HG03196 (cell line): ENCODE results near the gene TEAD3.
A peak's percentile ranks its signal among the peaks of the same experiment; 100 is the strongest.

Experiments used
- ATAC-seq: cut with Tn5 transposase; IDR thresholded peaks from one replicate; pipeline ENCODE4 v1.9.1; 2021; ENCODE audit not compliant: unreplicated experiment

The TEAD3 gene

DNA sequence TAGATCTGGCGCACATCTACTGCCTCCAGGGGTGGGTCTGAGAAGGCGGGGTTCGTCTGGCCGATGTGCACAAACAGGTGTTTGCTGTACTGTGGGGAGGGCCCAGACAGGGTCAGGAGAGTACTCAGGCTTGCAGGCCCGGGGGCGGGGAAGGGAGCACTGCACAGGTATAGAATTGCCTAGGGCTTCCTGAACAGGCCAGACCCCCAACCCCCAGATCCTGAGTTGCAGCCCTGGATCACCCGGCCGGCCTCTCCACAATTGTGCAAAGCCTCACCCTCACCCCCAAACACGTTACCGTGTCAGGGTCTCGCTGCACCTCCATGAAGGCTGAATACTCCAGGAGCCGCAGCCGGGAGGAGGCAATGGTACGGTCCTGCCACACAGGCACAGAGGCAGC is 20.9 kb downstream of the TEAD3 start:
- ATAC-seq: no peak

DNA sequence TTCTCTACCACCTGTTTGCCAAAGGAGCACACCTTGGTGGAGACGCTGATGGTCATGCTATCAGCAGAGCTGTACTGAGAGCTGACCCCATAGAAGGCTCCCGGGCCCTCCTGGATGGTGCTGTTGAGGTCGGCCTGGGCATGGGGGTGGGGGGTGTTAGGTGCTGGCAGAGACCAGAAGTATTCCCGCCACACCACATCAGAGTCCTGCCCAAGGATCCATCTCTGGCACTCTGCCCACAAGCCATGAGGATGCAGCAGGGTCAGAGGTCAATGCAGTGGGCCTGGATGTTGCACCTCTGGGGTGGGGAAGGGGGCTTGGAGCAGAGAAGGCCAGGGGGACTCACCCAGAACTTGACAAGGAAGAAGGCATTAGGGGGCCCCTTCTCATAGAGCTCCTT is 21.3 kb downstream of the TEAD3 start:
- ATAC-seq: no peak

DNA sequence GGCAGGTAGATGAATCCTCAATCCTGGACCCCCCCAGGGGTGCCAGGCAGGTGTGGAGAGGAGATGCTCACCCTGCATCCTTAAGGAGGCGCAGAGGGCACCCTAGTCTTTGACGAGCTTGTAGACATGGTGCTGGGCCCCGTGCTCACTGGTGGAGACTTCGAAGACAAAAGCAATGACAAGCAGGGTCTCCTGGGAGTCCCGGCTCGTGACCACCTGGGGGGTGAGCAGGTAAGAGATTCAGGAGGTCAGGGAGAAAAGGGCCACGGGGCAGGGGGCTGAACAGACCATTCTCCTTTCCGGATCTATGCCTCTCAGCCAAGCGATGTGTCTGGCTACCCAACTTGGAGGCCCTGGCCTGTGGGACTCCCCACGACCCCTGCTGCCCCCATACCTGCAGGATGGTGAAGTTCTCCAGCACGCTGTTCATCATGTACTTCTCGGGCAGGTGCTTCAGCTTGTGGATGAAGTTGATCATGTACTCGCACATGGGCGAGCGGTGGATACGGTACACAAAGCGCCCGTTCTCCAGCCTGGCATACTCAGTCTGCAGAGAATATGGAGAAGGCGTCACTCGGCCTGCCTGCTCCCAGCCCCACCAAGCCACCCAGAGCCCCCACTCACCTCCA is 21.8 kb downstream of the TEAD3 start:
- no peak for ATAC-seq

DNA sequence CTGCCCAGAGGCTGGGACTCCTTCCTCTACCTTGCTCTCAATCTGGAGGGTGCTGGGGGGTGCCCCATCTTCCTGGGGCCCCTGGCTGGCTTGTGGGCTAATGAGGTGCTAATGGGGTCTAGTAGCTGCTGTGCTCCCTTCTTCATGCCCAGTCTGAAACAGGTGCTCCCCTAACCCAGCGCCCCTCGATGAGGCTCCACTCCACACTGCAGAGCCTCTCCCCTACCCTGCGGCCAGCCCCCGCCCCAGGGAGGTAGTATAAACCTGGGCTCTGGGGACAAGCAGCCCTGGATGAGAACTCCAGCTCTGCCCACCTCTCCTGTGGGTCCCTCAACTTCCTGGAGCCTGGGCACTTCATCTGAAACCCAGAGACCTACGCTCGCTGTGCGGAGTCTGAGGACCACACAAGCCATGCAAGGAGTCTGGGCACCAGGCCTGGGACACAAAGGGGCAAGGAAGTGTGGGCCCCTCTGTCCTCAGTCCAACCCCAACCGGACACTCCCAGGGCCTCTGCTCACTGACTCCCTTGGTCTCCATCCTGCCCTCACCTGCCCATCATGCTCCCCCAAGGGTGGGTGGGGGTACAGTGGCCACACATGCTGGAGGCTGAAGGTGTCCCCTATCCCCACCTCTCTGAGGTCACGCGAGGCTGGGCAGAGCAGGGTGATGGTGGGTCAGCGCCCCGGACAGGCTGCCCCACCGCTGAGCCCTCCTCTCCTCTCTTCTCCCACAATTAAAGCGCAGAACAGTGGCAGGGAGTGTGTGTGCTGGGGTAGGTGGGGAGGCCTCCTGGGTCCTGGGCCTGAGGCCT is 22.5 kb downstream of the TEAD3 start:
- ATAC-seq: no peak

DNA sequence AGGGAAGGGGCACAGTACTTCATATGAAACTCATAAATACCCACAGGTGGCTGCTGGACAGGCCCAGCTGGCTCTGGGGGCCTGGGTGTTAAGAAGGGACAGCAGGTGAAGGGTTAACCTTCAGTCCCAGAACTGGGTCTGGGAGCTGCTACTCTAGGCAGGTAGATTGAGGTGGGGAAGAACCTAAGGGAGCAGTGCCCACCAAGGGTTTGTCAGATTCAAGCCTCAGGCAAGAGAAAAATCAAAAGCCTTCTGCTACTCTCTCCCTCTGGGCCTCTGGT is 23.1 kb downstream of the TEAD3 start:
- ATAC-seq: no peak

DNA sequence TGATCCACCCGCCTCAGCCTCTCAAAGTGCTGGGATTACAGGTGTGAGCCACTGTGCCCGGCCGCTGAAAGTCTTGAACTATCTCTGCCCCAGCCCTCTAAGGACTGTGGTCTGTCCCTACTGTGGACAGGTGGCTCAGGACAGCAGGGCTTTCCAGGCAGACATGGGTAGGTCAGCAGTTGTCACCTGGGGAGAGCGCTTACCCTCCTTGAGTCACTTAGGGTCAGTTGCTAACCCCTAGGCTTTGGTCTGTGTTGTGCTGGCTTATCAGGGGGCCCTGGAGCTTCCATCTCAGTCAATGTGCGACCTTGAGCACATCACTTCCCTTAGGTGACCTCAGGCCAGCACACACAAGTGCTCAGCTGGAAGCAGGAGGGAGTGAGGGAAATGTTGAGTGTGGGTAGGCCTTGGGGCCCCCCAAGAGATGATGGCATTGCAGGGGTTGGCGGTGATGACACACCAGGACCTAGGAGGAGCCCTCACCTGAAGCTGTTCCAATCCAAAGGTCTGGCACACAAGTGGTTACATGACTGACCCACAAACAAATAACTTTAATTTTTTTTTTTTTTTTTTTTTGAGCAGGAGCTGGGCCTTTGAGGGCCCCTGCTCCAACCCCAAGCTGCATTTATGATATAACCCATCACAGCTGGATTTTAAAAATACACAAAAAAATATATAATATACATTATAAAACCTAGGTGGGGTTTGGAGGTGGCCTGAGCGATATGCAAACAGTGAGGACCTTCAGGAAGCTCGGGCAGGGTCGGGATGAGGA is 23.6 kb downstream of the TEAD3 start:
- no peak for ATAC-seq

DNA sequence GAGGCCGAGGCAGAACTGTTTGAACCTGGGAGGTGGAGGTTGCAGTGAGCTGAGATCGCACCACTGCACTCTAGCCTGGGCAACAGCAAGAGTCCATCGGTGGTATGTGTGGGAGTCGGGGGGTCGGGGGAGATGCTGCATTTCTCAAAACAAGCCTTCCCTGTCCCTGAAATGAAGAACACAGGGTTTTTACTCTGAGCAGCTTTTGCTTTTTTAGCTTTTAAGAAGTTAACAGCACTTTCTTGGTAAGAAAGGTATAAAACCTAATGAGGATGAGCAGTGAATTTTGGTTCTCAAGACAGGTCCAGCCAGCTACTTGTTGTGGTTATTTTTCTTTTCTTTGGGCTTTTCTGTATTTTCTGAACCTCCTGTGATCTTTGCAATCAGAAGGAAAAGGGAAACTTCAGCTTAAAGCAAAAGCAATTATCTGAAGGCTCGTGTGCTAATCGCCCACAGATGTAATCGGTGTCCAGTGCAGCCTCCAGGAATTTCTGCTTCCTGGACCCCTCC is 25.0 kb downstream of the TEAD3 start:
- ATAC-seq: no peak

DNA sequence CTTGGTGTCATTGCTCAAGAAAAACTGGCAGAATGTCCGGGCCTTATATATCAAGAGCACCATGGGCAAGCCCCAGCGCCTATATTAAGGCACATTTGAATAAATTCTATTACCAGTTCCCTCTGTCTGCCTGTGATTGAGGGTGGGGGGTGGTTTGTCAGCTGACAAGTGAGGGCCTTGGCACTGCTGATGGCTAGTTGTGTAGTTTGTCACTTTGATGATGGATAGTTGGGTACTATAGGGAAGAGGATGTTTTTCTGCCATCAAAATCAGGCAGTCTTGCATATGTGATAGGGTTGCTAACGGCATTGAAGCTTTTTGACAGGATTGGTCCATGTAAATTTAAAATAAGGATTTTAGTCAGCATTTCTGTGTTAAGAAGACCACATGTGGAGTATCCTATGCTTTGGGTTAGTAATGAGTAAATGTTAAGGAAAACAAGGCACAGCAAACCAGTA is 26.2 kb downstream of the TEAD3 start:
- ATAC-seq: no peak

DNA sequence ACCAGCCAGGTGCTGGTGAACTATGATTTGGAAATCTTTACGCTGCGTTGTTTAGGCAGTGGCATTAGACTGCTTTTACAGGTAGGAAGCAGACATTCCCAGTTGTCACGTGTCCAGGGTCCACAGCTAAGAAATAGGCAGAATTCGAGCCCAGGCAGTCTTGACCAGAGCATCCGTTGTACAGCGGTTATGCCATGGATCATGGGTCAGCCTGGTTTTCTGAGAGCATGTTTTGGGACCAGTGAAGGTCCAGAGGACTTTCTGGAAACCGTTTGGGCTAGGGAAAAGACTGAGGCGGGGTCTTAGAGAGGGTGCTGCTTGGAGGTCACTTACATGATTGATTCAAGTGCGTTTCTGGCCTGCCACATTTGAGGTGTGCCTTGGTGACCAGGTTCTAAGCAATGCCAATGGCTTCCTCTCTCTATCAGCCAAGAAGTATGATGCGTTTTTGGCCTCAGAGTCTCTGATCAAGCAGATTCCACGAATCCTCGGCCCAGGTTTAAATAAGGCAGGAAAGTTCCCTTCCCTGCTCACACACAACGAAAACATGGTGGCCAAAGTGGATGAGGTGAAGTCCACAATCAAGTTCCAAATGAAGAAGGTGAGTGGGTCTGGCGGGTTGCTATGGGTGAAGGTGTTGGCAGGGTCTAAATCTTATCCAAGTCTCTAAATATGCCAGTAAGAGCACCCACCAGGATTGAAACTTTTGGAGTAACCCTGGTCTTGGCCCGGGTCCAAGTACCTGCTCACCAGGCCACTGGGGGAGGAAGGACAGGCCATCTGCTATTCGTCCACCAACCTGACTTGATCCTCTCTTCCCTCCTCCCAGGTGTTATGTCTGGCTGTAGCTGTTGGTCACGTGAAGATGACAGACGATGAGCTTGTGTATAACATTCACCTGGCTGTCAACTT is 26.9 kb downstream of the TEAD3 start:
- ATAC-seq: no peak

DNA sequence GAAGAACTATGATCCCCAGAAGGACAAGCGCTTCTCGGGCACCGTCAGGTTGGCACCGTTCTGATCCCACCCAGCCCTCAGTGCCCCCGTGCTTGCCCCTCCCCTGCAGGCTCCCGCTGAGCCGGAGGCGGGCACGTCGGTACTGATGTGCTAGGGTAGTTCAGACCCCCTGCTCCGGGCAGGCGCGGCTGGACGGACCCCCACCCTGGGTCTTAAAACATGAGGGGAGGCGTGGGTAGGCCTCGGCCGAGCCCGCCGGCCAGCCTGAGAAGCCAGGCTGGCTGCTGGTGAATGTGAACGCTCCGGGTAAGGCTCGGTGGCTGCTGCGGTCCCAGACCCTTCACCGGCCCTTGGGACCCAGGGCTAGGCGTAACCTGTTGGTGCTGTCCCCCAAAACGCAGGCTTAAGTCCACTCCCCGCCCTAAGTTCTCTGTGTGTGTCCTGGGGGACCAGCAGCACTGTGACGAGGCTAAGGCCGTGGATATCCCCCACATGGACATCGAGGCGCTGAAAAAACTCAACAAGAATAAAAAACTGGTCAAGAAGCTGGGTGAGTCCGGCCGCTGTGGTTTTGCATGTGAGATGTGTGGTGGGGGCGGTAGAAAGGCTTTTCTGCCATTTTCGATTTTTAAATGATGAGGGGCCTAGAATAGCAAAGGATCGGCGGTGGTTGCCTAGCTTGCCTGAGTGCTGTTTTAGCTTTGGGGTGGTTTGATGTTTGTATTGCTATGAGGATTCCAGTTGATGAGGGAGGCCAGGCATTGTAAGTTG is 27.7 kb downstream of the TEAD3 start:
- no peak for ATAC-seq

DNA sequence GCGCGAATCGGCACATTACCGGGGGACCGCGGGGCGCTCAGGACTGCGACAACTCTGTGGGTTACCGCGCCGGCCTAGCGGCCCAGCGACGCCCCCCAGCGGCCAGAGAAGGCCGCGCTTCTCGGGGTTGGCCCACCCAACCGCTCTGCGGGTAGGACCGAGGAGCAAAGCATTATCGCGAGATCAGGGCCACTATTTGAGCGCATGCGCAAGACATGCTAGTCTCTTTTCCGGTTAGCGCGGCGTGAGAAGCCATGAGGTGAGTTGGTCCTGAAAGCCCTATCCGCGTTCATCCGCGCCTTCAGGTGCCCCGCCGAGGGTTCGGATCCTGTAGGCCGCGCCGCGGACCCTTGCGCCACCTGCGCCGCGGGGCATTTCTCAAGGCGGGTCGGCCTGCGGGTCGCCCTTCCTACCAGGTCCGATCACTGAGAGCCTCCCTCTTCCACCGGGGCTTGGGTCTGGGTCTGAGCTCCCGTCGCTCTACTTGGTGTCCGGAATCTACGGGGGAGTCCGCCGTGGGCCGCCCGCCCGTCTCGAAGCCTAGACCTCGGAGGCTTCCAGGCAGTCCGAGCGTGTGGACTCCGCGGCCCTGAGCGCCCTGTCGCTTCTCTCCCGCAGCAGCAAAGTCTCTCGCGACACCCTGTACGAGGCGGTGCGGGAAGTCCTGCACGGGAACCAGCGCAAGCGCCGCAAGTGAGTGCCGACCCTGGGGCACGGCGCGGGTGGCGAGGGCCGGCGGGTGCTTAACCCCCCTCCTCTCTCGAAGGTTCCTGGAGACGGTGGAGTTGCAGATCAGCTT is 28.5 kb downstream of the TEAD3 start, which contains the start of gene RPL10A:
TSS of gene RPL10A (plus strand) at position 221 of the 799 bp plus-strand sequence. CDS start at position 255, 34 bp downstream.
- peak; percentile 85 for ATAC-seq

DNA sequence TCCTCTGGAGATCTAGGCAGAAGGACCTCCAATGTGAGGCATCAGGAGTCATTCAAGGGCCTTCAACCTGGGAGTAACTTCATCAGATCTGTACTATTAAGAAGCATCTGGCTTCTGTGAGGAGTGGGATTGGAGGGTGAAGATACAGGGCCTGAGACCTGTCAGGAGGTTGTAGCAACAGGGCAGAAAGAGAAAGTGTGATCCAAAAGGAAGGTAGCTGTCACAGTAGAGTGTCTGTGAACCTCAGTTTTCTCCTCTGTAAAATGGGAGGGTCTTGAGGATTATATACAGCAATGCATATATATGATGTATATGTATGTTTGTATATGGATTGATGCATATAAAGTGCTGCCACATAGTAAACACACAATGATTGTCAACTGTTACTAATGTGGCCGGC is 31.2 kb downstream of the TEAD3 start:
- no peak for ATAC-seq

DNA sequence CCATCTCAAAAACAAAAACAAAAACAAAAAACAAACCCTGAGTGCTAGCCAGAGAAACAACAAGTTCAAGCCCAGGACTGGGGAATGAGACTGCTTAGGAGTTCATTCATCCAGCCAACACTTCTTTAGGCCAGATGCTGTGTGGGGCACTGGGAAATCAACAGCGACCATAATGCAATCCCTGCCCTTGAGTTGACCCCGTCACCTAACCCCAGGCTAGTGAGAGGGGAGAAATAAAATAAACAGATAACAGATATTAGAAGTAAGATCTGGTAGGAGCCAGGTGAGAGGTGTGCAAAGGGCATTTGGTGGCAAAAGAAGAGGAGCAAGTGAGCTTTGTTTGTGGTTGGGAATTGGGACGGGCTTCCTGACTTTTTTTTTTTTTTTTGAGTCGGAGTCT is 33.6 kb downstream of the TEAD3 start:
- ATAC-seq: no peak

DNA sequence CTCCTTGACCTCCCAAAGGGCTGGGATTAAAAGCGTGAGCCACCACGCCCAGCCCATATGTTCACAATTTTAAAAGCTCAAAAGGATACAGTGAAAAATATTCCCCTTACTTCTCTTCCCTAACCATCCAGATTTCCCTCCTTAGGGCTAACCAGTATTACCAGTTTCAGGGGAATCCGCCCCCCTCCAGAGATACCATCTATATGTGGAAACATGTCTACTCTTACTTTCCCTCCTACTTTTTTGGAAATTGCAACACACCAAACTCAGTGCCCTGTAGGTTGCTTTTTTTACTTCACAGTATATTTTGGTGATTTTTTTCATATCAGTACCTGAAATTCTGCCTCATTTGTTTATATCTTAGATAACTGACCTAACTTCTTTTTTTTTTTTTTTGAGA is 35.6 kb downstream of the TEAD3 start:
- ATAC-seq: no peak

DNA sequence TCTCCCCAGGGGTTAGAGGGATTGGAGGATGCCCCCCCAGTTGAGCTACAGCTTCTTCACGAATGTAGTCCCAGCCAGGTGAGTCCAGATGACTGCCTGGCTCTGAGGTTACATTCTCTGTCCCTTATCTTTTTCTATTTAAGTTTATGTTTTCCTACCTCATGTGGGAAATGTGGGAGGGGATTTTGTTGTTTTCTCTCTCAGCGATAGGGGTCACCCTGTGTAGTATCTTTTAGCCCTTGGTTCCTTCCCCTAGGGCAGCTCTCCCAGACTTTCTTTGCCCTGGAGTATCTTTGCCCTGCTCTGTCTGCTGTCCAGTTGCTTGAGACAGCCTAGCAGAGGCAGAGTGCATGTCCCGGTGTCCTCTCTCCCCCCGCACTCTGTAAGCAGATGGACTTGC is 39.0 kb downstream of the TEAD3 start:
- no peak for ATAC-seq

DNA sequence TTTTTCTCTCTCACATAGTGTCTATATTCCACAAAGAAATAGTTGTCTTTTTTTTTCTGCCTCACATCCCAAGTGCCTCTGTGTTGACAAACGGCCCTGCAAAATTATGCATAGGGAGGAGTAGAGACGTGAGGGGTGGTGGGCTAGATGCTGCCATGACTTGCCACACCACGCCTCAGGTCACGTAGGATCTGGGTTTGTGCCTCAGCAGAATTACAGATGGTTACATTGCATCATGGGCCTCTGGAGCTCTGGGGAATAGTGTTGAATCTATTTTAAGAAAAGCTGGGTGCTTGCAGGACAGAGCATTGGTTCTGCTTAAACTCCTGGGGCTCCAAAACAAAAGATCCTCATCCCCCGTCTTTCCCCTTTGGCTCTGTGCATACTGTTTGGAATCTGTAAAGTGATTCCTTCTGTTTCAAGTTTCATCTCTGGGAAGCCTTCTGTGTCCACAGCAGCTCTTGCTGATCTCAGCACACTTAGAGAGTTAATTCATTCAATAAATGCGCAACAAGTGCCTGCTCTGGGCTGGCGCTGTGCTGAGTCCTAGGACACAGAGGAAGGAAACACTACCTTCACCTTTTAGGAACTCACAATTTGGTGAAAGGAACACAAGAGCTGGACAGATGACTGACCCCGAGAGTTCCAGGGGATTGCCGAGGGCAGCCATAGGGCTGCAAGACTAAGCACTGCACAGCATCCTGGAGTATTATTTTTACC is 42.3 kb downstream of the TEAD3 start:
- no peak for ATAC-seq

DNA sequence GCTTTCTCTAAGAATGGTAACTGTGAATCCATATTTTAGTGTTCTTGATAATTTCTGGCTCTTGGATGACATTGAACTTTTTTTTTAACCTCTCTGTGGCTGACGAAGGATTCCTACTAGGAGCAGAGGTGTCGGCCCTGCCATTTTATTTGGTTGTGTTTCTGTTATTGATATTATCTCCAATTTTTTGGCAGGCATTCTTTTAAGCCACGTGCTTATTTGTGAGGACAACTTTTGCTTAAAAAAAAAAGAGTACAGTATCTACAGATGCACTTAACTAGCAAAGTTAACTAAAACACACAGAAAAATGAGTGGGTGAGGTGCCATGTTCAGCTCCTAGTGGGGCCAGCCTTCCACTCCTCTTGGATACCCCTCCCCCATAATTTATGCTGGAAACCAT is 43.6 kb downstream of the TEAD3 start:
- no peak for ATAC-seq
